ENCODE measurements around the gene ACTN3. TPM values are rescaled to one million over a fixed set of nuclear protein-coding genes. Genes with fewer than 3 reads are reported as not detected.

ACTN3 gene
- total and polyA plus RNA-seq, 7 donors: under 0.01 TPM; not detected in 6

DNA sequence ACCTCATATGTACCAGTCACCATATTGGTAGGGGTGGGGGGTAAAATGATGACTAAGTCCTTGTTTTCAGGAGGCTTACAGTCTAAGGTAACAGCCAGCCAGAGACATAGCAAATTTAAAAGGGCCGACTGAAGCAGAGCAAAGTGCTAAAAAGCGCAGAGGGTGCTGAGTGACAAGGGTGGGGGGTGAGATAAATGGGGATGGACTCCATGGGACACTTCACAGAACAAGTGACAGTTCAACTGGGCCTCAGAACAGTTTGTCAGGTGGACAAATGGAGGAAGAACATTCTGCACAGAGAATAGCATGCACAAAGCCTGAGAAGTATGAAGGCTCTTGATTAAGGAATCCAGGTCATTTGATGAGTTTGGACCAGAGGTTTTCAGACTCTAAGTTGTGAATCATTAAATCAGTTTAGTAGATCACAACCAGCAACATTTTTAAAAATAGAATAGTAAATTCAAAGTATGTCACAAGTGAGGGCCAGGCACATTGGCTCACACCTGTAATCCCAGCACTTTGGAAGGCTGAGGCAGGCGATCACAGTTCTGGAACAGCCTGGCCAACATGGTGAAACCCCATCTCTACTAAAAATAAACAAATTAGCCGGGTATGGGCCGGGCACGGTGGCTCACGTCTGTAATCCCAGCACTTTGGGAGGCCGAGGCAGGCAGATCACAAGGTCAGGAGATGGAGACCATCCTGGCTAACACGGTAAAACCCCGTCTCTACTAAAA lies 22.2 kb upstream of the ACTN3 start:
- H3K36me3 ChIP-seq: peaks cover 14 to 80% (median 50%) of the 10 kb centered on the region in 4 donors
- intact Hi-C loops (cut with DNase I): no loop called here
- no peak overlapping the region for H3K27ac ChIP-seq
- H3K4me1 ChIP-seq: no peaks in the 10 kb centered on the region
- no peak for DNase-seq
- WGBS, 2 donors: 91 to 92% methylated on average over 10 of the region's 10 CpGs
- no peaks in the 10 kb centered on the region for H3K9me3 ChIP-seq
- no peak for TF ChIP-seq POLR2A (IDR thresholded peaks at IDR 0.05)
- TF ChIP-seq, protein P1, sequence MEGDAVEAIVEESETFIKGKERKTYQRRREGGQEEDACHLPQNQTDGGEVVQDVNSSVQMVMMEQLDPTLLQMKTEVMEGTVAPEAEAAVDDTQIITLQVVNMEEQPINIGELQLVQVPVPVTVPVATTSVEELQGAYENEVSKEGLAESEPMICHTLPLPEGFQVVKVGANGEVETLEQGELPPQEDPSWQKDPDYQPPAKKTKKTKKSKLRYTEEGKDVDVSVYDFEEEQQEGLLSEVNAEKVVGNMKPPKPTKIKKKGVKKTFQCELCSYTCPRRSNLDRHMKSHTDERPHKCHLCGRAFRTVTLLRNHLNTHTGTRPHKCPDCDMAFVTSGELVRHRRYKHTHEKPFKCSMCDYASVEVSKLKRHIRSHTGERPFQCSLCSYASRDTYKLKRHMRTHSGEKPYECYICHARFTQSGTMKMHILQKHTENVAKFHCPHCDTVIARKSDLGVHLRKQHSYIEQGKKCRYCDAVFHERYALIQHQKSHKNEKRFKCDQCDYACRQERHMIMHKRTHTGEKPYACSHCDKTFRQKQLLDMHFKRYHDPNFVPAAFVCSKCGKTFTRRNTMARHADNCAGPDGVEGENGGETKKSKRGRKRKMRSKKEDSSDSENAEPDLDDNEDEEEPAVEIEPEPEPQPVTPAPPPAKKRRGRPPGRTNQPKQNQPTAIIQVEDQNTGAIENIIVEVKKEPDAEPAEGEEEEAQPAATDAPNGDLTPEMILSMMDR (IDR thresholded peaks at IDR 0.05): no peak
- no peak for TF ChIP-seq EP300 (IDR thresholded peaks at IDR 0.05)
- TF ChIP-seq POLR2AphosphoS5 (IDR thresholded peaks at IDR 0.05): no peak
- H3K4me3 ChIP-seq: no peak overlapping the region
- no peaks in the 10 kb centered on the region for H3K27me3 ChIP-seq

DNA sequence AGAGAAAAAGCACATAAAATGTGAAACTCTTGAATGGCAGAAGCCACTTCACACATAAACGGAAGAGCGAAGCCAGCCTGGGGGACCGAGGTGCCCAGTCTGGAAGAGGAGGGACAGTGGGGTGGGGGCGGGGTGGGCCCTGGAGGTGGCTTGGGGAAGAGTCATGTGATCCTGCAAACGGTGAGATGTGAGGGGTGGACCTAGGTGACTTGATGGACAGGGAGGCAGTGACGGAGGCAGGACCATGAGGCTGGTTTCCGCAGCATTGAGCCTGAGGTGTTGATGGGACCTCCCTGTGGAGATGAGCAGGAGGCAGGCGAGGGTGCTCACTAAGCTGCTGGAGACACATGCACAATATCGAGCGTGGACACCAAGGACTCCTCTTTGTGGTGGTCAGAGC lies 17.6 kb upstream of the ACTN3 start:
- Histone ChIP-seq H3K36me3 (peaks cover 0 to 64% (median 25%) of the 10 kb centered on the region in 4 donors), H3K4me1 (no peaks in the 10 kb centered on the region), H3K27me3 (no peaks in the 10 kb centered on the region), H3K9me3 (no peaks in the 10 kb centered on the region), H3K4me3 (no peak overlapping the region), H3K27ac (no peak overlapping the region)
- no peak for TF ChIP-seq POLR2AphosphoS5 (IDR thresholded peaks at IDR 0.05)
- TF ChIP-seq POLR2A (IDR thresholded peaks at IDR 0.05): no peak
- TF ChIP-seq EP300 (IDR thresholded peaks at IDR 0.05): no peak
- TF ChIP-seq, protein P1 (IDR thresholded peaks at IDR 0.05): no peak
- WGBS, 2 donors: 85 to 87% methylated on average over 10 of the region's 10 CpGs
- DNase-seq: no peak
- intact Hi-C loops (cut with DNase I): no loop called here

DNA sequence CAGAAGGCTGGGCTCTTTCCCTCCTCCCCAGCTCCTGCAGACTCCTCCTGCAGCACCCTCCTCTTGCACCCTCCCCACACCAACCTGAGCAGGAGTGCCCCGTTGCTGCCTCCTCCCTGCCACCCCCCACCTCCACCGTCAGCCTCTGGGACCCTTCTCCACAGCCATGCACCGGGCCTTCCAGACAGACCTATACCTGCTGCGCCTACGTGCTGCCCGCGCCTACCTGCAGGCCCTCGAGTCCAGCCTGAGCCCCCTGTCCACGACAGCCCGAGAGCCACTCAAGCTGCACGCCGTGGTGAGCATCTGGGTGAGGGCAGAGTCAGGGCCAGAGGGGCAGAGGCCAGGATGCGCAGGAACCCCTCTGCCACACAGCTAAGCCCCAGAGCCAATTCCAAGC lies 17.0 kb upstream of the ACTN3 start:
- Histone ChIP-seq H3K27ac (no peak overlapping the region), H3K4me1 (no peaks in the 10 kb centered on the region), H3K9me3 (no peaks in the 10 kb centered on the region), H3K27me3 (no peaks in the 10 kb centered on the region), H3K4me3 (no peak overlapping the region), H3K36me3 (peaks cover 0 to 63% (median 25%) of the 10 kb centered on the region in 4 donors)
- TF ChIP-seq EP300 (IDR thresholded peaks at IDR 0.05): no peak
- no peak for TF ChIP-seq POLR2AphosphoS5 (IDR thresholded peaks at IDR 0.05)
- TF ChIP-seq, protein P1 (IDR thresholded peaks at IDR 0.05): no peak
- no peak for TF ChIP-seq POLR2A (IDR thresholded peaks at IDR 0.05)
- DNase-seq: no peak
- WGBS, 2 donors: 88 to 94% methylated on average over 13 of the region's 13 CpGs
- intact Hi-C loops (cut with DNase I): no loop called here

DNA sequence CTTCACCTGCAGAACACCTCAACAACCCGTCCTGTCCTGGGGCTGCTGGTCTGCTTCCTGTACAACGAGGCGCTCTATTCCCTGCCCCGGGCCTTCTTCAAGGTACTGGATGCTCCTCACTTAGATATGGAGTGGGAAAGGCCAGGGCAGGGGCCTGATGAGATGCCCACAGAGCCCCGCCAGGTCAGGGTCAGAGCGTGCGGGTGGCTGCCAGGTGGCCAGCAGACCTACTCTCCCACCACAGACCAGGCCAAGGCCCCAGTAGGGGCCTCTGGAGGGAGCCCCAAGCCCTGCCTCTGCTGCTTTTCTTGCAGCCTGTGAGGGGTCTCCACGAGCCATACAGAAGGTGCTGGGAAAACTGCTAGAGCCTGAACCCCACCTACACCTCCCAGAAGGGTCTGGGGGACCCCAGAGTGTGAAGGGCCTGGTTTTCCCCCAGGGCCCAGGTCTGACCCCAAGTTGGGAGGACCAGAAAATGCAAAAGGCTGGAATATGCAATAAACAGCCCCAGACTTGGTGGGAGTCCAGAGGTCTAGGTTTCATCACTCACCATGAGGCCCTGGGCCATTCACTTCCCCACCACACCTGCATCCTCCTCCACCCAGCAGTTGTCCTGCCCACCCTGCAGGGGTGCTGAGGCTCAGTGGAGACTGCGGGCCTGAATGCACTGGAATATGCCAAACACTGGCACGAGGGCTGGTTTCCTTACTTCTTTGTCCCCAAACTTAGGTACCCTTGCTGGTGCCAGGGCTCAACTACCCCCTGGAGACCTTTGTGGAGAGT lies 15.6 kb upstream of the ACTN3 start:
- no peaks in the 10 kb centered on the region for H3K9me3 ChIP-seq
- H3K4me1 ChIP-seq: no peaks in the 10 kb centered on the region
- no peak overlapping the region for H3K4me3 ChIP-seq
- WGBS, 2 donors: 89 to 93% methylated on average over 10 of the region's 10 CpGs
- intact Hi-C loops (cut with DNase I): no loop called here
- TF ChIP-seq POLR2A (IDR thresholded peaks at IDR 0.05) (no peak), EP300 (IDR thresholded peaks at IDR 0.05) (no peak)
- TF ChIP-seq, protein P1 (IDR thresholded peaks at IDR 0.05): no peak
- H3K36me3 ChIP-seq: peaks cover 4 to 75% (median 27%) of the 10 kb centered on the region in 4 donors
- no peaks in the 10 kb centered on the region for H3K27me3 ChIP-seq
- H3K27ac ChIP-seq: no peak overlapping the region
- no peak for DNase-seq

Data from sigmoid colon (tissue), 7 donors.